ENCODE measurements around the gene MARK2.
A peak's percentile ranks its signal among the peaks of the same experiment; 100 is the strongest.

MARK2 gene

GRCh38 chr11:63870351-63871140, 31.6 kb downstream of the MARK2 start:
- TF ChIP-seq POLR2AphosphoS5 (IDR thresholded peaks at IDR 0.05; ENCODE audit: low read depth, low read length) (no peak), TAF1 (IDR thresholded peaks at IDR 0.05; ENCODE audit: borderline replicate concordance, insufficient read depth, low read length) (no peak), REST (IDR thresholded peaks at IDR 0.05; ENCODE audit: insufficient read depth in 1 of 2, low read depth in 2 of 2, low read length in 2 of 2) (no peak), SIN3A (IDR thresholded peaks at IDR 0.05; ENCODE audit: borderline replicate concordance, insufficient read depth, low read length) (no peak), FOXP2 (optimal IDR thresholded peaks at IDR 0.05; ENCODE audit: borderline replicate concordance, extremely low read depth, extremely low read length, insufficient read depth) (no peak)

- TF ChIP-seq FOXP2 (optimal IDR thresholded peaks at IDR 0.05; ENCODE audit: borderline replicate concordance, extremely low read depth, extremely low read length, insufficient read depth) (peak; percentile 32), REST (IDR thresholded peaks at IDR 0.05; ENCODE audit: insufficient read depth in 1 of 2, low read depth in 2 of 2, low read length in 2 of 2) (no peak), POLR2AphosphoS5 (IDR thresholded peaks at IDR 0.05; ENCODE audit: low read depth, low read length) (no peak), SIN3A (IDR thresholded peaks at IDR 0.05; ENCODE audit: borderline replicate concordance, insufficient read depth, low read length) (peak; percentile 43; the same call in 1 of the 2 replicates), TAF1 (IDR thresholded peaks at IDR 0.05; ENCODE audit: borderline replicate concordance, insufficient read depth, low read length) (no peak)
These were observed 33.3 kb downstream of the MARK2 start for GRCh38 chr11:63871962-63872799.

GRCh38 chr11:63872800-63873197, 33.9 kb downstream of the MARK2 start:
- TF ChIP-seq FOXP2 (optimal IDR thresholded peaks at IDR 0.05; ENCODE audit: borderline replicate concordance, extremely low read depth, extremely low read length, insufficient read depth) (no peak), REST (IDR thresholded peaks at IDR 0.05; ENCODE audit: insufficient read depth in 1 of 2, low read depth in 2 of 2, low read length in 2 of 2) (no peak), TAF1 (IDR thresholded peaks at IDR 0.05; ENCODE audit: borderline replicate concordance, insufficient read depth, low read length) (no peak), POLR2AphosphoS5 (IDR thresholded peaks at IDR 0.05; ENCODE audit: low read depth, low read length) (no peak), SIN3A (IDR thresholded peaks at IDR 0.05; ENCODE audit: borderline replicate concordance, insufficient read depth, low read length) (no peak)

- TF ChIP-seq REST (IDR thresholded peaks at IDR 0.05; ENCODE audit: insufficient read depth in 1 of 2, low read depth in 2 of 2, low read length in 2 of 2), result no peak
These were observed 34.4 kb downstream of the MARK2 start for GRCh38 chr11:63873311-63873710.
